B cell (primary cell): Measurements from ENCODE around the gene KCNH8. TPM values are rescaled to one million over a fixed set of nuclear protein-coding genes. Genes with fewer than 3 reads are reported as not detected.

Source experiments
- ATAC-seq: fragments of 200-7000 bp; cut with Tn5 transposase; one replicate; pipeline ENCODE4 v1.10.0; 2021; ENCODE audit warnings: low read depth, mild to moderate bottlenecking, moderate number of reproducible peaks, moderate library complexity
- CTCF ChIA-PET: fragments of 350-600 bp; sonication (Branson Sonifier 250); formaldehyde crosslinking; loops from one replicate; lab custom pipeline; 2021; ENCODE audit warnings: antibody characterized with exemption, inconsistent platforms; lab: Charles Lee
- POLR2A ChIA-PET: fragments of 350-600 bp; sonication (Branson Sonifier 250); formaldehyde crosslinking; loops from one replicate; lab custom pipeline; 2021; ENCODE audit warnings: antibody characterized with exemption; lab: Charles Lee
- DNase-seq: peaks from one replicate; pipeline ENCODE4 v3.0.0; 2013
- H2AFZ ChIP-seq: 2 replicates; pipeline ENCODE4 v1.6.1; 2012; ENCODE audit warnings: mild to moderate bottlenecking, low read depth, low read length; ENCODE audit not compliant: insufficient read depth, poor library complexity, severe bottlenecking
- H3K27ac ChIP-seq, 2 donors: 1 replicate in 1 of 2; 2 replicates in 1 of 2; pipeline ENCODE4 v1.5.1; 2012 to 2013; ENCODE audit warnings: low read length in 2 of 2, mild to moderate bottlenecking in 2 of 2, moderate library complexity in 1 of 2
- H3K27me3 ChIP-seq, 4 experiments: fragments of 200-600 bp in 1 of 4; sonication (generic) in 1 of 4; replicated peaks in 1 of 4; 1 replicate in 2 of 4; 2 replicates in 2 of 4; pipeline versions ENCODE4 v1.6.1 to v1.7.0; 2013 to 2016; ENCODE audit warnings: low read length in 3 of 4, mild to moderate bottlenecking in 2 of 4, mixed read lengths in 1 of 4, moderate library complexity in 1 of 4; ENCODE audit not compliant: insufficient read depth in 4 of 4, control insufficient read depth in 3 of 4; ENCODE audit errors: control extremely low read depth in 1 of 4
- H3K36me3 ChIP-seq, 2 experiments: replicated peaks in 1 of 2; 1 replicate in 1 of 2; 2 replicates in 1 of 2; pipeline versions ENCODE4 v1.6.1 to v1.7.1; 2013; ENCODE audit warnings: low read length in 1 of 2; ENCODE audit not compliant: insufficient read depth in 2 of 2, control insufficient read depth in 1 of 2; ENCODE audit errors: control extremely low read depth in 1 of 2, extremely low read depth in 1 of 2
- H3K4me1 ChIP-seq, 2 donors: fragments of 200-600 bp in 1 of 2; sonication (generic) in 1 of 2; 1 replicate in 1 of 2; 2 replicates in 1 of 2; pipeline versions ENCODE4 v1.5.1 to v1.6.1; 2013 to 2017; ENCODE audit warnings: low read length in 2 of 2; ENCODE audit not compliant: control insufficient read depth in 2 of 2, insufficient read depth in 2 of 2
- H3K4me2 ChIP-seq: replicated peaks from 2 replicates; pipeline ENCODE3; 2012; ENCODE audit warnings: mild to moderate bottlenecking, low read depth, low read length; ENCODE audit not compliant: poor library complexity, severe bottlenecking
- H3K4me3 ChIP-seq, 5 experiments: fragments of 200-600 bp in 1 of 5; sonication (generic) in 1 of 5; 1 replicate in 3 of 5; 2 replicates in 2 of 5; pipeline versions ENCODE4 v1.5.1 to v1.7.0; 2011 to 2016; ENCODE audit warnings: low read length in 4 of 5, mild to moderate bottlenecking in 4 of 5, low read depth in 2 of 5, control low read depth in 1 of 5, moderate library complexity in 1 of 5; ENCODE audit not compliant: insufficient read depth in 1 of 5; ENCODE audit errors: control extremely low read depth in 1 of 5, extremely low read depth in 1 of 5
- H3K79me2 ChIP-seq: fragments of 200-600 bp; sonication (generic); one replicate; pipeline ENCODE4 v1.6.0; 2016; ENCODE audit warnings: low read length; ENCODE audit not compliant: control insufficient read depth, insufficient read depth
- H3K9ac ChIP-seq: fragments of 200-600 bp; sonication (generic); 2 replicates; pipeline ENCODE4 v1.6.1; 2017; ENCODE audit warnings: mild to moderate bottlenecking, low read length, moderate library complexity
- H3K9me3 ChIP-seq, 3 donors: one replicate each; pipeline versions ENCODE4 v1.6.1 to v1.7.1; 2013; ENCODE audit warnings: low read length in 2 of 3; ENCODE audit not compliant: control insufficient read depth in 2 of 3, insufficient read depth in 1 of 3; ENCODE audit errors: control extremely low read depth in 1 of 3
- H4K20me1 ChIP-seq: 2 replicates; pipeline ENCODE4 v1.6.0; 2012; ENCODE audit warnings: mild to moderate bottlenecking, low read length; ENCODE audit not compliant: insufficient read depth, control insufficient read depth, poor library complexity, severe bottlenecking
- H3K27ac Mint-ChIP-seq: one replicate; pipeline ENCODE4 v1.8.0; 2021; ENCODE audit warnings: mixed read lengths
- H3K27me3 Mint-ChIP-seq: one replicate; pipeline ENCODE4 v1.8.0; 2021; ENCODE audit warnings: mixed read lengths
- H3K4me1 Mint-ChIP-seq: one replicate; pipeline ENCODE4 v1.8.0; 2021; ENCODE audit warnings: mixed read lengths
- H3K4me3 Mint-ChIP-seq: one replicate; pipeline ENCODE4 v1.8.0; 2021; ENCODE audit warnings: mixed read lengths
- H3K9me3 Mint-ChIP-seq: one replicate; pipeline ENCODE4 v1.8.0; 2022; ENCODE audit warnings: mixed read lengths; ENCODE audit not compliant: insufficient read depth
- CTCF ChIP-seq: fragments of 200-600 bp; IDR thresholded peaks from one replicate; pipeline ENCODE4 v1.8.0; 2022; ENCODE audit warnings: antibody characterized with exemption, mild to moderate bottlenecking
- EZH2 ChIP-seq: IDR thresholded peaks from 2 replicates; pipeline ENCODE4 v1.6.1; 2012; ENCODE audit warnings: borderline replicate concordance, low read depth, mild to moderate bottlenecking, moderate library complexity, low read length; ENCODE audit not compliant: insufficient read depth, poor library complexity, severe bottlenecking
- WGBS: methylation state at CpG from one replicate; pipeline ENCODE4 v1.1.5; 2013; ENCODE audit warnings: missing lambda C conversion rate; ENCODE audit not compliant: insufficient coverage; 5-methylcytosine and 5-hydroxymethylcytosine counted together
- intact Hi-C: fragments of 100-400 bp; cut with micrococcal nuclease; formaldehyde crosslinking; loops from one replicate; pipeline ENCODE4 v1.10.0; 2022
- polyA plus RNA-seq: library from polyadenylated mRNA; depleted of rRNA; stranded (reverse); fragments of >200 nt; gene quantifications from 2 replicates; pipeline ENCODE4 v1.2.3, GENCODE V29; 2012
- total RNA-seq, 2 donors: library from RNA; stranded (reverse); fragments of 120-200 nt in 1 of 2; gene quantifications; 1 replicate in 1 of 2; 2 replicates in 1 of 2; pipeline versions ENCODE4 v1.2.3 to v1.2.4, GENCODE V29; 2013 to 2022

Gene KCNH8
- total and polyA plus RNA-seq, 2 donors (not counting 1 experiment from before 2014, with no cell fraction given) = 4.0 to 12.7 TPM

GRCh38 chr3:19231792-19232461 lies 83.6 kb downstream of the KCNH8 start:
- intact Hi-C loops = no loop called here
- WGBS = no CpG with 5 or more reads among the region's 4 CpGs
- CTCF ChIA-PET = interaction anchor here (0.7 to 2.7 kb wide), 5 partner anchors 11 to 310 kb away, joined by 3 to 13 read pairs (median 3); no protein-coding TSS in a partner anchor

More at GRCh38 chr3:19231792-19232461, 83.6 kb downstream of the KCNH8 start:
- DNase-seq (no peak), ATAC-seq (no peak)
- Histone ChIP-seq H3K9me3 (peaks cover 0 to 17% (median 2%) of the 10 kb centered on the region in 3 donors), H4K20me1 (no peaks in the 10 kb centered on the region), H2AFZ (no peak overlapping the region), H3K79me2 (no peaks in the 10 kb centered on the region), H3K27me3 (no peaks in the 10 kb centered on the region), H3K4me2 (no peak overlapping the region), H3K4me3 (no peak overlapping the region), H3K27ac (no peak overlapping the region), H3K4me1 (peaks cover 16% of the 10 kb centered on the region in 2 donors), H3K36me3 (no peaks in the 10 kb centered on the region), H3K9ac (no peak overlapping the region)
- no peak for TF ChIP-seq EZH2
- TF ChIP-seq CTCF = no peak
- Mint-ChIP-seq H3K27me3 (peaks cover 4% of the 10 kb centered on the region), H3K4me3 (no peak overlapping the region), H3K4me1 (peaks cover 20% of the 10 kb centered on the region), H3K9me3 (peaks cover 8% of the 10 kb centered on the region), H3K27ac (no peak overlapping the region)
- POLR2A ChIA-PET = no interaction called here
